ENCODE data around the gene BPIFA2. TPM values are rescaled to one million over a fixed set of nuclear protein-coding genes. Genes with fewer than 3 reads are reported as not detected.

The BPIFA2 gene
- polyA plus RNA-seq, 1 donor from 2014 or later: not detected

GRCh38 chr20:33224399-33224798 lies 56.4 kb downstream of the BPIFA2 start:
- Histone ChIP-seq H3K9me2 (ENCODE audit: insufficient read depth, low read length) (no peaks in the 10 kb centered on the region), H3K27me3 (ENCODE audit: insufficient read depth, low read depth, low read length) (no peaks in the 10 kb centered on the region), H3K79me2 (replicated peaks; ENCODE audit: insufficient read depth, low read length) (no peaks in the 10 kb centered on the region), H4K20me1 (ENCODE audit: insufficient read depth) (no peaks in the 10 kb centered on the region), H3K9ac (ENCODE audit: low read length) (no peak overlapping the region), H3K9me3 (ENCODE audit: low read length) (no peaks in the 10 kb centered on the region), H3K36me3 (ENCODE audit: insufficient read depth, low read length) (no peaks in the 10 kb centered on the region), H3K4me3 (ENCODE audit: low read length) (no peak overlapping the region), H3K4me2 (ENCODE audit: low read length) (no peak overlapping the region), H3K27ac (ENCODE audit: low read length) (no peak overlapping the region), H3F3A (ENCODE audit: insufficient read depth, low read length, poor library complexity, severe bottlenecking) (no peaks in the 10 kb centered on the region), H2AFZ (ENCODE audit: low read depth, low read length) (no peak overlapping the region)
- TF ChIP-seq EP300 (conservative IDR thresholded peaks at IDR 0.05; ENCODE audit: poor library complexity, severe bottlenecking): no peak
- no peak for TF ChIP-seq CTCF (IDR thresholded peaks at IDR 0.05; ENCODE audit: poor library complexity, severe bottlenecking)
- TF ChIP-seq TAF1 (IDR thresholded peaks at IDR 0.05; ENCODE audit: low read depth): no peak
- no peak for TF ChIP-seq REST (IDR thresholded peaks at IDR 0.05; ENCODE audit: borderline replicate concordance)
- no peak for TF ChIP-seq MXI1 (conservative IDR thresholded peaks at IDR 0.05; ENCODE audit: poor library complexity, severe bottlenecking)
- TF ChIP-seq POLR2AphosphoS5 (IDR thresholded peaks at IDR 0.05): no peak
- TF ChIP-seq RAD21 (conservative IDR thresholded peaks at IDR 0.05): no peak
- no peak for TF ChIP-seq EZH2 (IDR thresholded peaks at IDR 0.05; ENCODE audit: borderline replicate concordance, insufficient read depth, low read length, poor library complexity, severe bottlenecking)
- TF ChIP-seq SMC3 (conservative IDR thresholded peaks at IDR 0.05; ENCODE audit: poor library complexity): no peak

- Histone ChIP-seq H2AFZ (ENCODE audit: low read depth, low read length) (no peak overlapping the region), H3F3A (ENCODE audit: insufficient read depth, low read length, poor library complexity, severe bottlenecking) (no peaks in the 10 kb centered on the region), H3K9me3 (ENCODE audit: low read length) (no peaks in the 10 kb centered on the region), H3K79me2 (replicated peaks; ENCODE audit: insufficient read depth, low read length) (no peaks in the 10 kb centered on the region), H3K9ac (ENCODE audit: low read length) (no peak overlapping the region), H3K27ac (ENCODE audit: low read length) (no peak overlapping the region), H3K36me3 (ENCODE audit: insufficient read depth, low read length) (no peaks in the 10 kb centered on the region), H4K20me1 (ENCODE audit: insufficient read depth) (no peaks in the 10 kb centered on the region), H3K27me3 (ENCODE audit: insufficient read depth, low read depth, low read length) (no peaks in the 10 kb centered on the region), H3K4me2 (ENCODE audit: low read length) (no peak overlapping the region), H3K4me3 (ENCODE audit: low read length) (no peak overlapping the region), H3K9me2 (ENCODE audit: insufficient read depth, low read length) (no peaks in the 10 kb centered on the region)
- TF ChIP-seq CTCF (IDR thresholded peaks at IDR 0.05; ENCODE audit: poor library complexity, severe bottlenecking): no peak
- TF ChIP-seq TAF1 (IDR thresholded peaks at IDR 0.05; ENCODE audit: low read depth): no peak
- TF ChIP-seq SMC3 (conservative IDR thresholded peaks at IDR 0.05; ENCODE audit: poor library complexity): no peak
- TF ChIP-seq MXI1 (conservative IDR thresholded peaks at IDR 0.05; ENCODE audit: poor library complexity, severe bottlenecking): no peak
- TF ChIP-seq POLR2AphosphoS5 (IDR thresholded peaks at IDR 0.05): no peak
- TF ChIP-seq EZH2 (IDR thresholded peaks at IDR 0.05; ENCODE audit: borderline replicate concordance, insufficient read depth, low read length, poor library complexity, severe bottlenecking): no peak
- no peak for TF ChIP-seq REST (IDR thresholded peaks at IDR 0.05; ENCODE audit: borderline replicate concordance)
- TF ChIP-seq EP300 (conservative IDR thresholded peaks at IDR 0.05; ENCODE audit: poor library complexity, severe bottlenecking): no peak
- no peak for TF ChIP-seq RAD21 (conservative IDR thresholded peaks at IDR 0.05)
These were observed 61.9 kb downstream of the BPIFA2 start for GRCh38 chr20:33229843-33230242.
